Epithelial cell of proximal tubule (primary cell): ENCODE data around the gene ITPR1. TPM values are rescaled to one million over a fixed set of nuclear protein-coding genes. Genes with fewer than 3 reads are reported as not detected.

Experiments used
- DNase-seq: peaks from one replicate; pipeline ENCODE4 v3.0.0-alpha.2; 2011; ENCODE audit warnings: low read depth
- H3K4me3 ChIP-seq: 2 replicates; pipeline ENCODE4 v1.5.1; 2011; ENCODE audit warnings: low read depth, mild to moderate bottlenecking, low read length
- CTCF ChIP-seq: conservative IDR thresholded peaks from 2 replicates; pipeline ENCODE4 v1.5.1; 2012; ENCODE audit warnings: low read depth, mild to moderate bottlenecking, low read length
- total RNA-seq: library from RNA; depleted of rRNA; stranded (reverse); fragments of >200 nt; gene quantifications from 2 replicates; pipeline ENCODE4 v1.2.3, GENCODE V29; 2015

ITPR1 gene
- total RNA-seq, 1 donor from 2014 or later, result 4.6 TPM

- DNase-seq, result no peak
- TF ChIP-seq CTCF, result no peak
- no peak overlapping the region for H3K4me3 ChIP-seq
Observed at GRCh38 chr3:4704552-4704951, 211.4 kb downstream of the ITPR1 start.

- DNase-seq, result no peak
- H3K4me3 ChIP-seq, result no peak overlapping the region
- TF ChIP-seq CTCF, result no peak
Observed at GRCh38 chr3:4707324-4707723, 214.2 kb downstream of the ITPR1 start.

- no peak for DNase-seq
- no peak for TF ChIP-seq CTCF
- H3K4me3 ChIP-seq, result no peak overlapping the region
Observed at GRCh38 chr3:4708230-4708629, 215.1 kb downstream of the ITPR1 start.

- no peak for DNase-seq
Observed at GRCh38 chr3:4709341-4709740, 216.2 kb downstream of the ITPR1 start.

GRCh38 chr3:4710191-4710590 is 217.0 kb downstream of the ITPR1 start:
- H3K4me3 ChIP-seq, result no peak overlapping the region
- TF ChIP-seq CTCF, result no peak
- DNase-seq, result no peak

More at GRCh38 chr3:4709341-4709740, 216.2 kb downstream of the ITPR1 start:
- no peak for TF ChIP-seq CTCF
- no peak overlapping the region for H3K4me3 ChIP-seq

- no peak for TF ChIP-seq CTCF
- no peak overlapping the region for H3K4me3 ChIP-seq
- DNase-seq, result no peak
Observed at GRCh38 chr3:4711680-4711992, 218.5 kb downstream of the ITPR1 start.

GRCh38 chr3:4712109-4712508 is 219.0 kb downstream of the ITPR1 start:
- no peak overlapping the region for H3K4me3 ChIP-seq
- DNase-seq, result peak; percentile 74
- TF ChIP-seq CTCF, result no peak
